H1 (cell line): ENCODE results near the gene LTO1. TPM values are rescaled to one million over a fixed set of nuclear protein-coding genes. Genes with fewer than 3 reads are reported as not detected.

Experiments used
- ATF2 ChIP-seq: IDR thresholded peaks from 2 replicates; pipeline ENCODE4 v1.6.1; 2012; ENCODE audit warnings: low read length, inconsistent platforms
- ATF3 ChIP-seq: IDR thresholded peaks from 2 replicates; pipeline ENCODE4 v1.6.1; 2011; ENCODE audit warnings: low read depth, mild to moderate bottlenecking, low read length; ENCODE audit not compliant: insufficient read depth
- BRCA1 ChIP-seq: IDR thresholded peaks from 2 replicates; pipeline ENCODE4 v1.6.1; 2012; ENCODE audit warnings: low read depth, low read length, improper control_type of control experiment
- CBX8 ChIP-seq: fragments of 300-800, 300-1000 bp; sonication (generic); IDR thresholded peaks from 2 replicates; pipeline ENCODE4 v1.7.1; 2016; ENCODE audit warnings: low read depth, low read length, borderline replicate concordance
- CEBPB ChIP-seq: IDR thresholded peaks from 2 replicates; pipeline ENCODE4 v1.6.1; 2012; ENCODE audit warnings: low read depth, low read length
- CHD1 ChIP-seq: IDR thresholded peaks from 2 replicates; pipeline ENCODE4 v1.6.1; 2012; ENCODE audit warnings: low read depth, low read length, improper control_type of control experiment
- CREB1 ChIP-seq: IDR thresholded peaks from 2 replicates; pipeline ENCODE4 v1.6.1; 2012; ENCODE audit warnings: inconsistent platforms
- CTBP2 ChIP-seq: IDR thresholded peaks from 2 replicates; pipeline ENCODE4 v1.7.0; 2011; ENCODE audit warnings: borderline replicate concordance, mild to moderate bottlenecking, moderate library complexity, mixed read lengths, low read length; ENCODE audit not compliant: insufficient read depth, insufficient read length
- EP300 ChIP-seq, 2 experiments: IDR thresholded peaks; 1 replicate in 1 of 2; 2 replicates in 1 of 2; pipeline ENCODE4 v1.6.1; 2011 to 2012; ENCODE audit warnings: low read depth in 2 of 2, low read length in 2 of 2, mild to moderate bottlenecking in 2 of 2, borderline replicate concordance in 1 of 2, inconsistent platforms in 1 of 2, moderate library complexity in 1 of 2
- EZH2 ChIP-seq: fragments of 200-600 bp; sonication (generic); IDR thresholded peaks from 2 replicates; pipeline ENCODE4 v1.7.1; 2012; ENCODE audit warnings: low read depth, mild to moderate bottlenecking, moderate library complexity, low read length, inconsistent platforms; ENCODE audit not compliant: severe bottlenecking
- HDAC6 ChIP-seq: IDR thresholded peaks from one replicate; pipeline ENCODE4 v1.7.1; 2012; ENCODE audit warnings: low read depth, mild to moderate bottlenecking, inconsistent platforms, low read length, moderate library complexity
- JUN ChIP-seq: IDR thresholded peaks from 2 replicates; pipeline ENCODE4 v1.6.1; 2011; ENCODE audit warnings: low read depth, mild to moderate bottlenecking, improper control_type of control experiment, low read length
- NRF1 ChIP-seq: IDR thresholded peaks from 2 replicates; pipeline ENCODE4 v1.6.1; 2011; ENCODE audit warnings: mild to moderate bottlenecking, low read depth, low read length, improper control_type of control experiment
- PHF8 ChIP-seq: fragments of 200-600 bp; sonication (generic); conservative IDR thresholded peaks from 2 replicates; pipeline ENCODE4 v1.7.1; 2012; ENCODE audit warnings: low read depth, mild to moderate bottlenecking, inconsistent platforms, low read length, moderate library complexity
- RAD21 ChIP-seq, 2 experiments: IDR thresholded peaks in 1 of 2; conservative IDR thresholded peaks in 1 of 2; 2 replicates each; pipeline ENCODE4 v1.6.1; 2011; ENCODE audit warnings: low read depth in 2 of 2, low read length in 2 of 2, improper control_type of control experiment in 1 of 2, inconsistent platforms in 1 of 2, mild to moderate bottlenecking in 1 of 2, moderate library complexity in 1 of 2
- SIRT6 ChIP-seq: IDR thresholded peaks from one replicate; pipeline ENCODE4 v1.7.1; 2012; ENCODE audit warnings: low read length, inconsistent platforms
- SIX5 ChIP-seq: IDR thresholded peaks from 2 replicates; pipeline ENCODE4 v1.6.1; 2011; ENCODE audit warnings: mild to moderate bottlenecking, low read depth, low read length
- SRF ChIP-seq: IDR thresholded peaks from 2 replicates; pipeline ENCODE4 v1.6.1; 2011; ENCODE audit warnings: mild to moderate bottlenecking, low read depth, low read length, moderate library complexity
- TBP ChIP-seq: IDR thresholded peaks from 2 replicates; pipeline ENCODE4 v1.6.1; 2011; ENCODE audit warnings: low read depth, low read length, improper control_type of control experiment
- TEAD4 ChIP-seq: IDR thresholded peaks from 2 replicates; pipeline ENCODE4 v1.6.1; 2012; ENCODE audit warnings: low read depth, low read length, inconsistent platforms, mixed read lengths
- polyA plus RNA-seq, 7 experiments: library from polyadenylated mRNA; depleted of rRNA in 3 of 7; stranded (reverse) in 5 of 7; unstranded in 2 of 7; fragments of >200 nt in 5 of 7; fragments of 200-250 nt in 2 of 7; gene quantifications; 1 replicate in 5 of 7; 2 replicates in 1 of 7; 4 replicates in 1 of 7; pipeline versions ENCODE4 v1.2.1 to v1.2.3, GENCODE V29; 2011 to 2013; ENCODE audit warnings: missing spikeins in 2 of 7, mixed read lengths in 2 of 7
- total RNA-seq: library from RNA; stranded (reverse); fragmentation: NEBNext Ultra II Directional; extraction: Animal tissue kit (Norgen Biotek cat#: 25700); gene quantifications from 2 replicates; pipeline ENCODE4 v1.2.1, GENCODE V29; 2021

LTO1 gene
- total and polyA plus RNA-seq, 2 of the 8 experiments (the other 6 are each of a cell fraction or from before 2014, with no cell fraction given) = 15.4 to 21.3 TPM

- TF ChIP-seq EZH2 (no peak), SIX5 (no peak), CEBPB (no peak), TBP (no peak), ATF3 (no peak), CHD1 (no peak), CTBP2 (no peak), SRF (no peak), SIRT6 (no peak), CREB1 (peak; percentile 61; the same call in 1 of the 2 replicates), BRCA1 (no peak), CBX8 (no peak), ATF2 (no peak), JUN (no peak), PHF8 (no peak), HDAC6 (no peak), TEAD4 (peak; percentile 99), EP300 (IDR thresholded peaks at IDR 0.05; ENCODE audit: borderline replicate concordance in 1 of 2, low read depth in 2 of 2, low read length in 2 of 2) (no peak), NRF1 (no peak), RAD21 (IDR thresholded peaks at IDR 0.05 in 1 of 2, conservative IDR thresholded peaks at IDR 0.05 in 1 of 2; ENCODE audit: low read depth in 2 of 2, low read length in 2 of 2) (0 out of 4 replicates have a peak, but pooled peaks have one; percentile 3 to 14)
Measured at GRCh38 chr11:69636512-69637197, 38.5 kb downstream of the LTO1 start (continued).
